Measurements from ENCODE around the gene GPR146.

Gene GPR146

DNA sequence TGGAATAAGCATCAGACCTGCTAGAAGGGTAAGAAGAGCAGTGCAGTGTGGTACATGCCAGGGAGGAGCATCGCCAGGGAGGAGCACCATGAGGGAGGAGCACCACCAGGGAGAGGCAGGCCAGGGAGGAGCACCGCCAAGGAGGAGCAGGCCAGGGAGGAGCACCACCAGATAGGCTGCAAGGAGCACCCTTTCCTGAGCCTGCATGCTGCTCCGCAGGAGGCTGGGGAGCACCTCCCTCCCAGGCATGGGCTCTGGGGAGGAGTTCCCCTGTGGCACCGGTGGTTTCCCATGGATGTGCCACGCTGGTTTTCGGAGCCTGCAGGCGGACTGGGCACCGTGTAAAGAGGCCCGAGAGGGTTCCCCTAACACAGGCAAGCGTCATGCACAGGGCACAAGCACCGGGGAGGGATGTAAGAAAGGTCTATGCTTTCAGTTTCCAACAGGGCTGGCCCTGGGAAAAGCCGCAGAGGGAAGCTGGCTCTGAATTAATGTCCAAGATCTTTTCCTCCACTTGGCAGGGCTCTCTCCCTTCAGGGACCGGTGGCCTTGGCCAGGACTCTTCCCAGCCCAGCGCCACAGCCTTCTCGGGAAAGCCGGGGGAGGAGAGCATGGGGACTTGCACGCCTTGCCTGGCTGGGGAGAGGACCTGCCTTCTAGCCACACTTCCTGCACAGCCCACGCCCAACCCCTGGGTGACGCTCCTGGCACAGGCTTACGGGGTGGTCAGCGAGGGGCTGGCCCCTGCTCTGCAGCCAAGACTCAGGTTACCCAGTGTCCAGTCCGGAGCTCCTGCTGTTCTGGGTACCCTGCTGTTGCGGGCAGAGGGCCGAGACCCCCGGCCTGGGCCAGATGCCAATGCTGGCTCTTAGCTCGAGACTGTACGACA, 32.1 kb downstream of the GPR146 start:
- DNase-seq (ENCODE audit: low spot score), result no peak

DNA sequence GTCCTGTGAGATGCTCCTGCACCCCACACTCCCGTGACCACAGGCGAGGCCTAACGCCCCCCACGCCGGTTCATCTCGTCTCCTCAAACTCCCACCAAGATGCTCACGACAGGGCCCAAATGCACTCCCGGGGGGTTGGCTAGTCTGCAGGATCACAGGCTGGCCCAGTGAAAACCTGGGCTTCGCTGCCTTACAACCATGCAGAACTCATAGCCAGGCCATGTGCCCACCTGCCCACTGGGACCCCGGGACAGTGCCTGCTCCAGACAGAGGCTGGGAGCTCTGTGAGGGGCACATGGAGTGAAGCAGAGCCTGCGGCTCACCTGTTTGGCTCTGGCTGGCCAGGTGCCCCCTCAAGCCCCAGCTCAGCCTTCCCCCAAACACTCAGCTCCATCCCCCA, 34.2 kb downstream of the GPR146 start:
- DNase-seq (ENCODE audit: low spot score), result no peak

DNA sequence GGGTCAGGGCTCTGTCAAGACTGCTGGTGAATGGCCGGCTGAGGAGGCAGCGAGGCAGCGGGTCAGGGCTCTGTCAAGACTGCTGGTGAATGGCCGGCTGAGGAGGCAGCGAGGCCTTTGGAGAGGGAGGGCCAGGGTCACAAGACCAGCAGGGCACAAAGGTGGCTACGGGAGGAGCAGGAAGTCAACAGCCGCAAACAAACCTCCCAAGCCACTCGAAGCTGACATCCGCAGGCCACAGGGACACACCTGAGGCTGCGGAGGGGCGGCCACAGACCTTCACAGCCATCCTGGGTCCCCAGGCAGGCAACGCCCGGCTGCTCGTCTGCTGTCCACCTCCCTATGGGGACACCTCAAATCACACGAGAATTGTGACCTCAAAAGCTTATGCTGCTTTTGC, 34.6 kb downstream of the GPR146 start:
- no peak for DNase-seq (ENCODE audit: low spot score)

DNA sequence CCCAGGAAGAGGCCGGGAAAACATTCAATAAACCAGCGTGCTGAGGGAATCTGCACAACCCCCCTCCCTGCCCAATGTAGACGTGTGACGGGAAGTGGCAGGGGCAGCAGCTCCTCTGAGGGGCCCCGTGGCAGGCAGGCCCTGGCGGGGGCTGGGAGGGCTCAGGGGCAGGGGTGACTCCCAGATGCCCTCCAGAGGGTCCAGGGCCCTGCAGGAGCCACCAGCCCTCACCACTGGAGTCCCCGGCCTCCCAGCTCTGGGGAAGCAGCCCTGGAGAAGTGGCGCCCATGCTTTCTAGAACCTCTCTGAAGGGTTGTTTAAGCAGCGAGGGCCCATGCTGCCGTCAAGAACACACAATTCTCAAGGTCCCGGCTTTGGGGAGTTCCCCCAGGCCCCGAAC, 35.2 kb downstream of the GPR146 start:
- DNase-seq (ENCODE audit: low spot score), result no peak

DNA sequence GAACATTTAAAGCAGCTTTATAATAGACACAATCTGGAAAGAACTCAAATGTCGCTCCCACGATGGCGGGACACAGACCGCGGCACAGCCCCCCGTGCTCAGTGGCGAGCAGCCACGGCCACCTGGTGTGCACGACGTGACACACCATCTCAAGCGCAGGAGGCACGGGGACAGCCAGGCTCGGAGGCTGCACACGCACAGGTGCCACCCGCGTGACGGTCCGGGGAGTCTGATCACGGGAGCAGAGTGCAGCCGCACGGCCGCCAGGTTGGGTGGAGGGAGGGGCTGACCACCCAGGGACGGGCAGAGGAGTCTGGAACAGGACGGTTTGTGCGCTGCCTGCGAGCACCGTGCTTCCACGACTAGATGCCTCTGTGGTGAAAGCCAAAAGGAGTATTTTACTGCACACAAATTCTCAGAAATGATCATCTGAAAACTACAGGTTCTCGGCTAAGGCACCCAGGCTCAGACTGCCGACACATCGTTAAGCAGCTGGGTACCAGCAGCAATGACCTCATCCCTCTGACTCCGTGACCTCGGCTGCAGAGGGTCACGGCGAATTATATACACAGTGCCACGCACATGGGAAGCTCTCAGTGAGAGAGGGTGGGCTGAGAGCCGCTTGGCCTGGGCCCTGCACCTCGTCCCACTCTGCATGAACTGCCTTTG, 36.0 kb downstream of the GPR146 start:
- no peak for DNase-seq (ENCODE audit: low spot score)

DNA sequence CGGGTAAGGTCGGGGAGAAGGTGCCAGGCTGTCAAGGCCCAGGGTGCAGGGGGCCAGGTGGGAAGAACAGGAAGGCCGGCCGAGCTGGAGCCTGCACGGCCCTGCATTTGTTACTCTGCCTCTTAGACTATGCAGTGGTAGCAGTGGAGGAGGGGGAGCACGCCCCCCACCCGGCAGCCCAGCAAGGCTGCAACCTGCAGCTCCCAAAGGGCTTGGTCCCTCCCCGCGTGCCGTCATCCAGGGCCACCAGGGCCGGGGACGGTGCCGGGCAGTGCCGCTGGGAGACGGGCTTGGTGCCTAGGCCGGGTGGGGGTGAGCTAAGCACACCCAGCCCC, 36.5 kb downstream of the GPR146 start:
- DNase-seq (ENCODE audit: low spot score), result no peak

DNA sequence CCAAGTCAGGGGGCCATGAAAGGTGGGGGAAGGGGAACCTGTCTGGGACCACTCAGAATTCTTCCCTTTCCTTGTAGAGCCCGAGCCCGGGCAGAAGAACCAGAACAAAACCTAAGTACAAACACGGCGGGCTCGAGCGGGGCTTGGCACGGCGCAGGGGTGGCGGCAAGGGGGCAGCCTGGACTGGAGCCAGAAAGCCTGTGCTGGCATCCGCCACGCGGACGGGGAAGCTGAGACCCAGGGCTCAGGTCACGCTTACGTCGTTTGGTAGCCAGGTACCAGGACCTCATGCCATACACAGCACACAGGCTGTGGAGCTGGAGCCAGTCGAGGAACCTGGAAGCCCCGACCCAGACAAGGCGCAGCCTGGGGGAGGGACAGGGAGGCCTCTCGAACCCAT, 37.0 kb downstream of the GPR146 start:
- no peak for DNase-seq (ENCODE audit: low spot score)

DNA sequence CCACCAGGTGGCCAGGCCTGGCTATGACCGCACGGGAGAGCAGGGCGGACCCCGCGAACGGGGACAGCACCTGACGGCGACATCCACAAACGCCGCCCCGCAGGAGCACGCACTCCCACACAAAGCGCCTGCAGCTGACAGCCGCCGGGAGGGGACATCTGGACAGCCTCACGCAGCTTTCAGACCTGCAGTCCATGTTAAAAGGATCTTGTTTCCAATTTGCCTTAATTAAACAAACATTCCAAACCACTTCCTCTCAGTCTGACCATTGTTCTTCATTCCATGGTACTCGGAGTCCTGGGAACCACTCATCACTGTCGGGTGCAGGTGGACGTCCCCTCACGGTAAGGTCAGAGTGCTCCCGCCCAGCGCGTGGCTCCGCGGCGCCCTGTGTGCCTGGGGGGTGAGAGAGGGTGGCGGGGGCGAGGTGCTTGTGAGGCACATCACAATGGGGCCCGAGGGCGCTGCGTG, 37.6 kb downstream of the GPR146 start:
- DNase-seq (ENCODE audit: low spot score), result no peak

DNA sequence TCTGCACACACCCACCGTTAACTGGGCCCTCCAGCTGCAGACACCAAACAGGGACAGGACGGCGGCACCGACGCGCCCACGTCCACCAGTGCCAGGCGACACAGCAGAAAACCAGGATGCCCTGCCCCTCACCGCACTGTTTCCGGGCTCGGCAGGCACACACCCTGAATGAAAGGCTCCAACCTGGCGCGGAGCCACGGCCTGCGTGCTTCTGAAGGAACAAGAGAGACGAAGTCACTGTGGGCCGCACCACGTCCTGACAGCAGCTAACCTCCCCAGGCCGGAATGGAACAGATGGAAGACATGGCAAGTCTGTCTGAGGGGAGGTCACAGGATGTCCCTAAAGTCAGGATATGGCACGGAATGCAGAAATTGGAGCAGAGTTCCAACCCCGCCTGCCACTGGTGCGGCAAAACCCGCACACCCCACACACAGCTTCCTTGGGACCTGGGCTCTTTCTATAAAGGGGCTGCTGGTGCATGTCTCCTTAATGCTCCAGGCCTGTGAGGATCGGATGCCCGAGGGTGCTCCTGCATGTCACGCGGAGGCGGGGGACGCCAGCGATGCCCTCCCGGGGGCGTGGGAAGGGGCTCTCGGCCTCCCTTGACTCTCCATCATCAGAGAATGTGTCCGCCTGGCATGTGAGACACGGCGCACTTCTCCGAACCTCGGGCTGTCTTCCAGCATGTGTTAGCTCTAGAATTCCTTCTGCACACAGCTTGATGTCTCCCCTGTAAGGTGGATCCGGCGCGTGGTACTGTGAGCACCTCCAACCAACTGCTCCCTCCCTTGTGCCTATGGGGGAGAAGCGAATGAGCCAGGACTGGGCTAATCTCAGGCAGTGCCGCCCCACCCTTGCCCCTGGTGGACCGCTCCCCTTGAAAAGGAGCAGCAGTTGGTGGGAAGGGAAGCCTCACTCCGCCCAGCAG, 39.6 kb downstream of the GPR146 start:
- DNase-seq (ENCODE audit: low spot score), result no peak

DNA sequence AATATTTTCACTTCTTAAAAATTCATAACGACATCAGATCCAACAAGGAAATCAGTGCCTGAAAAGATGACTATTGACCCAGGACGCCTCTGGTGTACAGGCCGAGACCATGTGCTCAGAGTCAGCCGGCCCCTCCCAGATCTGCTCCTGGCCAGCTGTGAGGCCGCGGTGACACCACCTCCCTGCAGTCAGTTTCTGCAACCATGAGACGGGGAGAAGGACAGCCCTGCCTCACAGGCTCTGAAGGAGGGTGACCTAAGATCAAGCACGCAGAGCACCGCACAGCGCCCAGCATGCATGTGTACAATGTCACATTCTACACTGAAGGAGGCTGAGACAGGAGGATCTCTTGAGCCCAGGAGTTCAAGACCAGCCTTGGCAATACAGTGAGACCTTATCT, 40.9 kb downstream of the GPR146 start:
- no peak for DNase-seq (ENCODE audit: low spot score)

DNA sequence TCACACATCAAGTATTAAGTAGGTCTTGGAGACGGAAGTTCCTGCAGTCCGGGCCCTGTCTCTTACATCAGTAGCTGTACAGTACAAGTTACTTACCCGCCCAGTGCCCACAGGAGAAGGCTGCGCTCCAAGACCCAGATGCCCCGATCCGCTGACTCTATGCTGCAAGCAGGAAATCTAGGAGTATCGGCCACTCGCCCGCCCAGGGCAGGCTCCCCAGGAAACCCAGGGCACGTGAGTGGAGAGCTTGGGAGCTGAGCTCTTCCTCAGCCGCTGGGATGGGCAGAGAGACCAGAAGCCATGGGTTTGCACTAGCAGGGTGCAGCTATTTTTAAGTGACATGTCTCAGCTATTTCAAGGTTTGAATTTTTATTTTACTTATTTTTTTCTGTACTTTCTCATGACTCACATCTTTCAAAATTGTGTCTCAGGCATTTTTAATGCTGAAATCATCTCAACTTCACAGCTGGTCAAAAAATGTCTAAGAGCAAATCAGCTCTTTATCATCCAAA, 41.6 kb downstream of the GPR146 start:
- no peak for DNase-seq (ENCODE audit: low spot score)

DNA sequence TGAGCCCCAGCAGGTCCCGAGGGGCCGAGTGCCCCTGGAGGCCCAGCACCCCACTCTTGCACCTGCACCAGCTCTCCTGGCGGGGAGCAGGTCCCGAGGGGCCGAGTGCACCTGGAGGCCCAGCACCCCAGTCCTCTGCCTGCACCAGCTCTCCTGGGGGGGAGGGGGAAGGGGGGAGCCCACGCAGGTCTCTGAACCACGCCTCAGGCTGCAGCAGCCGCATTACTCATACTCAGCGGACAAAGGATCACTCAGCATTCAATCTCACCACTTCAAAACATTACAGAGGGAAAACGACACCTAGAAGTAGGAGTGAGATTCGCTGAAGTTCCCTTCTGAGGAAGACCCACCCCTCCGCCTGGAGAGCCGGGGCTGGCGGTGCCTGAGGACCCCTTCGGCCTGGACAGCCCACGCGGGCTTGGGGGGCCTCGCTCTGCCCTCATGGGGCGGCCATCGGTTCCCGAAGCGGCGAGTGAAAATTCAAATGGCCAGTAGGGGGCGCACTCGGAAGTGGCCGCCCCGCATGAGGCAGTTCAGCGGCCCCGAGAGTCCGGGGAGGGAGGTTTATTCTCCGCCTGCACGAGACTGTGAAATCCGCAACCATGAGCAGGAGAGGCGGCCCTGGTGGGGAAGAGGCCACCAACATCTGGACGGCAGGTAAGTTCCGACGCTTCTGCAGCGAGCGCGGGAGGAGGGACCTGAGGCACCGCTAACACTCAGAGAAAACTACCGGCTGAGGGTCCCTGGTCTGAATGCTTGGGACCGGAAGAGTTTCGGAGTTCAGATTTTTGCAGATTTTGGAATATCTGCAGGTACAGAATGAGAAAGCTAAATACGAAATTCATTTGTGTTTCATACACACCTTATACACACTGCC, 42.5 kb downstream of the GPR146 start:
- DNase-seq (ENCODE audit: low spot score), result peak; percentile 59

DNA sequence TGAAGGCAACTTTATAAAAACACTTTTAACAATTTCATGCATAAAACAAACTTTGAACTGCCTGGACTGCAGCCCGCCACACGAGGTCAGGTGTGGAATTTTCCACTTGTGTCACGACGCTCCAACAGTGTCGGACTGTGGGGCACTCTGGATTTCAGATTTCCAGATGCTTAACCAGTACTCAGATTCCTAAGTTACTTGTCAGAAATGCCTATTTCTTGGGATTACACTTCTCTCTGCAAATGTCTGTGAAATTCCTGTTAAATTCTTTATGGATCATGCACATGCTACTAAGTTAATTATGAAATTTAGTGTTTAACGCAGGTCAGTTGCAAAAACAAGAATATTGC, 43.1 kb downstream of the GPR146 start:
- no peak for DNase-seq (ENCODE audit: low spot score)

DNA sequence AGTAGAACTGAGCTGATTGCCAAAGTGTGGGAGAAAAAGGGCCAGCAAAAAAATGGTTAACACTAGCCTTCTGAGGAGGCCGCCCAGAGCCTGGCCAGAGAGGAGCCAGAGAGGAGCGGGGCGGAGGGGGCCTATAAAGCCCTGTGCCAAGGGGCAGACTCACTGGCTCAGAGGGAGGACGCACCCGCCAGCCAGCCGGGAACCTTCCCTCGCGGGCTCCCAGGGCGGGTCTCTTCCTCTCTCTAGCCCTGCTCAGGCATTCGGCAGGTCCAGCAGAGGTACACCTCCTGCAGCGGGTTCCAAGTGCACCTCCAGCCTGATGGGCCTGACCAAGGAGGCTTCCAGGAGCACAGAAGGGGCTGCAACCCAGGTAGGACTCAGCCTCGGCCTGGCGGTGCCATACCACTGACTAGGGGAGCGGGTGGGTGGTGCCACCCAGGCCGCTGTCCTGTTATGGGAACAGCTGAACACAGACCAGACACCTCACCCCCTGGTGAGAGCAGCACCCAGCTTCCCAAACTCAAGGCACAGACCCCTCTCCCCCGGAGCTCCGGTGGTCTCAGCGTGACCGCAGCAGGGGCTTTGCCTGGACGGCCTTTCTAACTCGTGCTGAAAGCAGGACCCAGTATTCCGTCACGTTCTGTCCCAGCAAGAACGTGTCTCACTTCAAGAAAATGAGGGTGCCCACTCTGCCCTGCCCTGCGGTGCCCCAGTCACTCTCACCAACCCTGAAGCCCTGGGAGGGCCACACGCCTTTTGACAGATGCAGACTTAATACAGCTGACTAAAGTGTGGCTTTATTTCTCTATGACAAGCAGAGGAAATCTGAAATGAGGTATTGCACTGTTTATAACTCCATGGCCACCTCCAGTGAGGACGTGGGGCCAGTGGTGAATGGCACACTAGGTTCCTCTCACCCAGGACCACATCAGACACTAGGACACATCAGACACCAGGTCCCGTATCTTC, 43.9 kb downstream of the GPR146 start, which contains the start of gene GPER1:
TSS of gene GPER1 (plus strand) at position 162 of the 969 bp plus-strand sequence. CDS start 3,616 bp downstream, outside the sequence.
- peak; percentile 72 for DNase-seq (ENCODE audit: low spot score)

DNA sequence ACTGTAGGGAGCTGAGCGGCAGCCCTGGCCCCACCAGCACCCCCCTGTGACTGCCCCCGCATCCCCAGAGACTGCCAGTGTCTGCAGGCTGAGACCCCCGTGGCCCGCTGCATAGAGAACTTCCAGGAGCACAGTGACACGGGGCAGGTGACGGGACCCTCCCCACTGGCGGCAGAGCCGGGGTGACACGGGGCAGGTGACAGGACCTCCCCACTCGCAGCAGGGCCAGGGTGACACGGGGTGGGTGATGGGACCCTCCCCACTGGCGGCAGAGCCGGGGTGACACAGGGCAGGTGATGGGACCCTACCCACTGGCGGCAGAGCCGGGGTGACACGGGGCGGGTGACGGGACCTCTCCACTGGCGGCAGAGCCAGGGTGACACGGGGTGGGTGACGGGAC, 45.9 kb downstream of the GPR146 start:
- no peak for DNase-seq (ENCODE audit: low spot score)

DNA sequence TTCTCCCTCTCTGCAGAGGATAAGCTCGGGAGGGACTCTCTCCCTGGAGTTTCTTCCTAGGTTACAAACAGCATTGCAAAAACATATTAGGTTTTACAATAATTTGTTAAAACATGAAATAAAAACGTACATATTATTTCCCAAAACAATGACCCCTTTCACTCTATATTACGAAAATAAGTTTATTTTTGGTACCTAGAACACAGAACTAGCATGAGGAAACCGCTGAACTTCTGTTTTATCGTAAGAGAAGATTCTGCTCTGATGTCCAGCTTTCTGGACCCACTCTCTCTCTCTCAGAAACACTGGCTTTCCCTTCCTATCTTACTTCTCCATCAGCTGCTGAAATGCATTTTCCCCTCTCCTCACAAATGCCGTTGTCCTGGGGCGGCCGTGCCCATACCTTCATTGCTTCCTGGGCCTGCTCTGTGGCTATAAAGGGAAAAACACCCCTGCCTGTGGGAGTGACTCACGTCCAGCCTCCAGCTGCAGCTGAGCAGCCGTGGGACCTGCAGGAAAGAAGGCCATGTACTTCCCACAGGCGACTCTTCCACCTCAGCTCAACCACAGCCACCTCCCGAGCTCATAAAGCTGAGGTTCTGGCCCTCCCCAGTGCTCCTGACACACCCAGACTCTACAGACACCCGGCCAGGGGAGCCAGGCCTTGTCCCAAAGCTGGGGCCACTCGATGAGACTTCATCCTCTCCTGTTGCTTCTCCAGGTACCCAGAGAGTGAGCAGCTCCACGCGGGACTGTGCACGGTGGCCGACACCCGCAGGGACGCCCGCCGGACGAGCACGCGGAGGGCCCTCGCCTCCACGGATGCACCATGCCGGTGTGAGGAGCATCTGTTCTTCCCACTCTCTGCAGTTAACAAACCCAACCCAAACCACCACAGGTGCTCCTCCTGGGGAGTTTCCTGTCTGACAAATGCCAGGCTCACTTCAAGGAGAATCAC, 46.6 kb downstream of the GPR146 start:
- DNase-seq (ENCODE audit: low spot score), result no peak

DNA sequence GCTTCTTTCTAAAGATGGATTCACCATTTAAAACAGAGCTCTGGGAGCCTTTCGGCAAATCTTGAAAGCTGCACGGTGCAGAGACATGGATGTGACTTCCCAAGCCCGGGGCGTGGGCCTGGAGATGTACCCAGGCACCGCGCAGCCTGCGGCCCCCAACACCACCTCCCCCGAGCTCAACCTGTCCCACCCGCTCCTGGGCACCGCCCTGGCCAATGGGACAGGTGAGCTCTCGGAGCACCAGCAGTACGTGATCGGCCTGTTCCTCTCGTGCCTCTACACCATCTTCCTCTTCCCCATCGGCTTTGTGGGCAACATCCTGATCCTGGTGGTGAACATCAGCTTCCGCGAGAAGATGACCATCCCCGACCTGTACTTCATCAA, 47.3 kb downstream of the GPR146 start:
- DNase-seq (ENCODE audit: low spot score), result no peak

DNA sequence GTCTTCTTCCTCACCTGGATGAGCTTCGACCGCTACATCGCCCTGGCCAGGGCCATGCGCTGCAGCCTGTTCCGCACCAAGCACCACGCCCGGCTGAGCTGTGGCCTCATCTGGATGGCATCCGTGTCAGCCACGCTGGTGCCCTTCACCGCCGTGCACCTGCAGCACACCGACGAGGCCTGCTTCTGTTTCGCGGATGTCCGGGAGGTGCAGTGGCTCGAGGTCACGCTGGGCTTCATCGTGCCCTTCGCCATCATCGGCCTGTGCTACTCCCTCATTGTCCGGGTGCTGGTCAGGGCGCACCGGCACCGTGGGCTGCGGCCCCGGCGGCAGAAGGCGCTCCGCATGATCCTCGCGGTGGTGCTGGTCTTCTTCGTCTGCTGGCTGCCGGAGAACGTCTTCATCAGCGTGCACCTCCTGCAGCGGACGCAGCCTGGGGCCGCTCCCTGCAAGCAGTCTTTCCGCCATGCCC, 47.9 kb downstream of the GPR146 start:
- no peak for DNase-seq (ENCODE audit: low spot score)
